Aortic smooth muscle cell (primary cell): ENCODE data around the gene LHB. TPM values are rescaled to one million over a fixed set of nuclear protein-coding genes. Genes with fewer than 3 reads are reported as not detected.

Experiments
- total RNA-seq: library from RNA; depleted of rRNA; stranded (reverse); fragments of >200 nt; gene quantifications from 2 replicates; pipeline ENCODE4 v1.2.3, GENCODE V29; 2014

Gene LHB
- not detected in 2 replicates for total RNA-seq

GRCh38 chr19:49017041-49017665 is at the start of gene LHB:
TSS of gene LHB (minus strand) at chr19:49017091. CDS start at chr19:49017081, 10 bp downstream.

GRCh38 chr19:49064768-49065611 is 48.1 kb upstream of the LHB start, which contains the start of gene NTF4:
TSS of gene NTF4 (minus strand) at chr19:49064818. CDS start at chr19:49061997, 2,821 bp downstream.

DNA sequence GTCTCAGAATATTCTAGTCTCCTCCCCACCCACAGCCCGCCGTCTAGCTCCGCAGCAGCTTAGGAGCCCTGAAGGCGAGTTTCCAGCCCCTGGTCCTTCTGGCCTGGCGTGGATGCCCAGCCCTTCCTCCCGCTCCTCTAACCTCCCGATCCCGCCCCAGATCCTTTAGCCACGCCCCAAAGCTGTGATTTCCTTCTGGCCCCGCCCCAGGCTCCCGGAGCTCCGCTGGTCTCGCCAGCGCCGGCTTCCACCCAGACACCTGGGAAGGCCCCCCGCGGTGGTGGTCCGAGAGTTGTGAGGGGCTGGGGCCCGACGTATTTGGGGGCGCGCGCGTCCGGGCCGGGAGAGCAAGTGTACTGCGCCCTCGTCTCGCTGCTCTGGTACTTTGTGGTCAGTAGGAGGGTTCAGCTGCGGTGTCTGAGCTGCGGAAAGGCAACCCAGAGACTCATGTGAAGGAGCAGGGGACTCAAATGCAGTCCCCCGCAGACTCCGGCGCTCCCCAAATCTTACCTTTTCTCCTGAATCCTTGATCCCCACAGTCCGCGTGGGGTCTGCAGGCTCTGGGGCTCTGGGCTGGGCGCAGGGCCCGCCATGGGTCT is 40.8 kb upstream of the LHB start, which contains the start of gene CGB7:
Gene CGB7 (minus strand): TSS at position 114 of the 599 bp plus-strand sequence. CDS start 2,374 bp downstream, outside the sequence.

DNA sequence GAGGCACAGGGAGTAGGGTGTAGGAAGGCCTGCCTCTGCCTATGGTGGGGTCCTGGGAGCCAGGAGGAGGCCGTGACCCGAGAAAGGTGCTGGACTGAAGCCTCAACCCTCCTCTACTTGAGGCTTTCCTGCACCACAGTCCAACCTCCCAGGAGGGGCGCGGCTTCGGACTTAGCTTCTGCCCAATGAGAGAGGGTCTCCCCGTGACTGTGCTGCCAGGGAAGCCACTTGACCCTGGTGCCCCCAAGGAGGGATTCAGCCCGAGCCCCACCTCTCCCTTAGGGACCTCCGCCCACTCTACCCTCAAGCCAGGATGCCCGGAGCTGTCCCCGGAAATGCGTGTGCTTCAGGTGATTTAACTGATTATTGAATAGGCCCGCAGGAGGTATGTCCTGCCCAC is 32.1 kb upstream of the LHB start, which contains the start of gene CGB8:
Gene CGB8 (minus strand): TSS at position 101 of the 400 bp plus-strand sequence. CDS start 372 bp downstream, outside the sequence.

GRCh38 chr19:49043548-49043947 is 26.7 kb upstream of the LHB start, which contains the start of gene CGB5:
TSS of gene CGB5 (plus strand) at chr19:49043848. CDS start at chr19:49044210, 362 bp downstream.

GRCh38 chr19:49036815-49037214 is 19.9 kb upstream of the LHB start, which contains the start of gene CGB1:
TSS of gene CGB1 (minus strand) at chr19:49036895. CDS start at chr19:49036711, 184 bp downstream.

GRCh38 chr19:49031642-49032301 is 14.9 kb upstream of the LHB start, which contains the start of gene CGB2:
TSS of gene CGB2 (plus strand) at chr19:49031890. CDS start at chr19:49032096, 206 bp downstream.

GRCh38 chr19:49024233-49024632 is 7.3 kb upstream of the LHB start, which contains the start of gene CGB3:
TSS of gene CGB3 (minus strand) at chr19:49024333. CDS start at chr19:49023971, 362 bp downstream.

GRCh38 chr19:48993175-48994034 is 23.5 kb downstream of the LHB start, which contains the start of the genes GYS1 and RUVBL2:
TSS of gene GYS1 (minus strand) at chr19:48993309. CDS start at chr19:48993112, 197 bp downstream.
TSS of gene RUVBL2 (plus strand) at chr19:48993887. CDS start at chr19:48993912, 25 bp downstream.

Other genes with a start within 250 kb of the LHB start
- gene BCAT2, start 206.1 kb downstream of the LHB start, total RNA-seq, result 25.0 and 27.4 TPM in 2 replicates
- gene HSD17B14, start 180.6 kb downstream of the LHB start, total RNA-seq, result 1.2 and 4.5 TPM in 2 replicates
- 17.2 and 18.3 TPM in 2 replicates for gene PLEKHA4, start 148.5 kb downstream of the LHB start, total RNA-seq
- 57.1 and 97.7 TPM in 2 replicates for gene PPP1R15A, start 144.7 kb downstream of the LHB start, total RNA-seq
- under 0.01 TPM in 1 of 2 replicates, not detected in the other for gene TULP2, start 118.3 kb downstream of the LHB start, total RNA-seq
- 169 and 221 TPM in 2 replicates for gene NUCB1, start 116.8 kb downstream of the LHB start, total RNA-seq
- gene DHDH, start 83.4 kb downstream of the LHB start, total RNA-seq, result 0.12 TPM in 1 of 2 replicates, not detected in the other
- gene BAX, start 62.2 kb downstream of the LHB start, total RNA-seq, result 48.5 and 68.4 TPM in 2 replicates
- gene FTL, start 51.8 kb downstream of the LHB start, total RNA-seq, result 2,006 and 2,638 TPM in 2 replicates
- gene GYS1, start 23.8 kb downstream of the LHB start, total RNA-seq, result 32.5 and 37.1 TPM in 2 replicates
- 190 and 270 TPM in 2 replicates for gene RUVBL2, start 23.2 kb downstream of the LHB start, total RNA-seq
- gene CGB3, start 7.2 kb upstream of the LHB start, total RNA-seq, result not detected in 2 replicates
- gene CGB2, start 14.8 kb upstream of the LHB start, total RNA-seq, result not detected in 2 replicates
- not detected in 2 replicates for gene CGB1, start 19.8 kb upstream of the LHB start, total RNA-seq
- gene CGB5, start 26.8 kb upstream of the LHB start, total RNA-seq, result not detected in 2 replicates
- gene CGB8, start 32.0 kb upstream of the LHB start, total RNA-seq, result not detected in 2 replicates
- gene CGB7, start 40.7 kb upstream of the LHB start, total RNA-seq, result not detected in 2 replicates
- not detected in 2 replicates for gene NTF4, start 47.7 kb upstream of the LHB start, total RNA-seq
- gene KCNA7, start 55.6 kb upstream of the LHB start, total RNA-seq, result not detected in 2 replicates
- 143 and 151 TPM in 2 replicates for gene SNRNP70, start 68.4 kb upstream of the LHB start, total RNA-seq
- 13.0 and 15.6 TPM in 2 replicates for gene LIN7B, start 97.3 kb upstream of the LHB start, total RNA-seq
- 1.1 and 1.2 TPM in 2 replicates for gene C19orf73, start 102.1 kb upstream of the LHB start, total RNA-seq
- gene PPFIA3, start 102.5 kb upstream of the LHB start, total RNA-seq, result 1.8 and 2.1 TPM in 2 replicates
- gene HRC, start 138.3 kb upstream of the LHB start, total RNA-seq, result 0.26 and 1.2 TPM in 2 replicates
- 20.5 and 33.0 TPM in 2 replicates for gene TRPM4, start 140.7 kb upstream of the LHB start, total RNA-seq